HFFc6 (cell line): Measurements from ENCODE around the gene THNSL1. TPM values are rescaled to one million over a fixed set of nuclear protein-coding genes. Genes with fewer than 3 reads are reported as not detected.
A peak's percentile ranks its signal among the peaks of the same experiment; 100 is the strongest.

Experiments
- DNase-seq: peaks from one replicate; pipeline ENCODE4 v3.0.0-alpha.2; 2018
- H3K27ac Mint-ChIP-seq: 2 replicates; pipeline ENCODE4 v1.8.0; 2020; ENCODE audit warnings: mild to moderate bottlenecking, mixed read lengths
- H3K27me3 Mint-ChIP-seq: 2 replicates; pipeline ENCODE4 v1.8.0; 2021; ENCODE audit warnings: mild to moderate bottlenecking, moderate library complexity, mixed read lengths; ENCODE audit not compliant: insufficient read depth
- H3K36me3 Mint-ChIP-seq: 2 replicates; pipeline ENCODE4 v1.8.0; 2021; ENCODE audit warnings: low read depth, mixed read lengths
- H3K4me1 Mint-ChIP-seq: 2 replicates; pipeline ENCODE4 v1.8.0; 2020; ENCODE audit warnings: low read depth, mixed read lengths
- H3K4me3 Mint-ChIP-seq: 2 replicates; pipeline ENCODE4 v1.8.0; 2020; ENCODE audit warnings: mild to moderate bottlenecking, moderate library complexity, mixed read lengths
- H3K9me3 Mint-ChIP-seq: 2 replicates; pipeline ENCODE4 v1.8.0; 2020; ENCODE audit warnings: mild to moderate bottlenecking, mixed read lengths
- CTCF ChIP-seq: fragments of 200-600 bp; sonication (generic); IDR thresholded peaks from 2 replicates; pipeline ENCODE4 v1.5.0; 2021; ENCODE audit warnings: antibody characterized with exemption, mild to moderate bottlenecking
- total RNA-seq, 6 experiments: library from RNA; stranded (reverse); fragmentation: NEBNext Ultra II Directional; extraction: Animal tissue kit (Norgen Biotek cat#: 25700); gene quantifications; 2 replicates in 1 of 6; 3 replicates in 5 of 6; pipeline ENCODE4 v1.2.3, GENCODE V29; 2021

The THNSL1 gene
- total RNA-seq, 6 experiments from 2014 or later = 2.8 to 4.4 (median 3.6) TPM

- Mint-ChIP-seq H3K9me3 (no peaks in the 10 kb centered on the region), H3K27me3 (no peaks in the 10 kb centered on the region; the same call in 1 of the 2 replicates), H3K4me3 (no peak overlapping the region), H3K36me3 (no peaks in the 10 kb centered on the region), H3K4me1 (peaks cover 38% of the 10 kb centered on the region), H3K27ac (no peak overlapping the region)
- no peak for DNase-seq
- no peak for TF ChIP-seq CTCF
These were observed 41.5 kb downstream of the THNSL1 start for GRCh38 chr10:25057886-25058285.

DNA sequence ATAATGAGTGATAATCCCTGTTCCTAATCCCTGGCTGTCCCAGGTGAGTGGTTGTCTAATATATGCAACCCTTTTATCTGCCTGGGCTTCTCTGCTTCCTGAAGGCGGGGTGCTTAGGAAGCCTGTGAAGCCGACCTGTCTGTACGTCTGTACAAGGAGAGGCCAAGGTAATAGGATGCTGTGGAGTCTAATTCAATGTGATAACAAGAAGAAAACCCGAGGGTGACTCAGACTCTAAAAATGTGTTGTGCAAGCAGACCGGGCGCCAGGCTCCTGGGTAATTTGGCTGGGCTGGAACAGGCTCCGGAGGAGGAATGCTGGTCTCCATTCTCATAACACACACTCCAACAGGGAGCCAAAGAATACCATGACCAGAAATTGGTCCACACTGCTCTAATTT is 43.6 kb downstream of the THNSL1 start:
- no peak for TF ChIP-seq CTCF
- H3K4me1 Mint-ChIP-seq = peaks cover 58% of the 10 kb centered on the region
- H3K36me3 Mint-ChIP-seq = no peaks in the 10 kb centered on the region
- H3K27me3 Mint-ChIP-seq = no peaks in the 10 kb centered on the region
- peak overlapping the region; percentile 57 for H3K27ac Mint-ChIP-seq
- no peaks in the 10 kb centered on the region for H3K9me3 Mint-ChIP-seq
- H3K4me3 Mint-ChIP-seq = peak overlapping the region; percentile 42; the same call in 1 of the 2 replicates
- peak; percentile 83 for DNase-seq

DNA sequence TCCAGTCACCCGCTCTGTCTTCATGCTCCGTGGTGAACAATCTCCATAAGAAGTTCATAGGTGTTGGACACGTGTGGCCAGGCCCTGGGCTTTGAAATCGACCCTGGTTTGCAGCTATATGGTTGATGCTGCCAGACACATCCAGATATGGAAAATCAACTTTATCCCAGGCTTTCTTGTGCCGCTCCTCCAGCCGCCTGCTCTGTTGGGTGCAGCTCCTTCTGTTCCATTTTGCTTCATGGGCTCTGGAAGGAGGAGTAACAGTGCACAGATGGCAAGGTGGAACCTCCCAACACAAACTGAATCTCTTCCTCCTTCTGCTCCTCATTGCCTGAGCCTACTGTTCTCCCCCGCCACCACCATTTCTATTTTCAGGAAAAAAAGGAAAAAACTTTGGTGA is 44.7 kb downstream of the THNSL1 start:
- peak overlapping the region; percentile 86; the same call in 1 of the 2 replicates for H3K4me3 Mint-ChIP-seq
- H3K4me1 Mint-ChIP-seq = peaks cover 67% of the 10 kb centered on the region
- no peak for TF ChIP-seq CTCF
- H3K27ac Mint-ChIP-seq = peak overlapping the region; percentile 95; the same call in 1 of the 2 replicates
- H3K9me3 Mint-ChIP-seq = no peaks in the 10 kb centered on the region
- DNase-seq = no peak
- H3K36me3 Mint-ChIP-seq = peaks cover 9% of the 10 kb centered on the region; the same call in 1 of the 2 replicates
- H3K27me3 Mint-ChIP-seq = no peaks in the 10 kb centered on the region

DNA sequence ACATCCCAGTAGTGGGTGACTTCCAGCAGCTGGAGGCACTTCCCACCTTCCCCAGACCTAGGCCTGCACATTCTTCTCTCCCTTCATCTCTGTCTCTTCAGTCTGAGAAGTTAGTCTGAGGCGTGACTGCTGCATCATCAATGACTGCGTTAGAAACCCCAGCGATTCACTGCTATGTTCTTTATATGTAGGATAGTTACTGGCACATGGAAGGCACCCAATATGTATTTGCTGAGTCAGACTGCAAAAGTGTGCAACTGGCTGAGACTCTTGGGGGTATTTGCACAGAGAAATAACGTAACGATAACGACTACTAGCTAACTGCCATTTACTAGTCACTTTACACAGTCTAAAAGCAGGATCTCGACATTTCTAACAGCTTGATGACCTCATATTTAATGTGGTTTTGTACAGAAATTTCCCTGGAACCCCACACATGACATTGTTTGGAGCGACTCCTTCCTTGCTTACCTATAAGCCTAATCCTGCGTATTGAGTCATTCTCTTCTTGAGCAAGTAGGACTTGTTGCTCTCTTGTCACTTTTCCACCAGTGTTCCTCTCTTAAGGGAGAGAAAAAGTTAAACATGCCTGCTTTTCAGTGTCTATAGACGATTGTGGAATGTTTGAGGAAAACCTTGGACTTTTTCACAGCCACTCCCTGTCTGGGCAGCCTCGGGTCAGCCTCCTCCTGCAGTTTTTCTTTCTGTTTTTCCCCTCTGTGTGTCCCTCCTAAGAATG is 45.5 kb downstream of the THNSL1 start:
- DNase-seq = peak; percentile 20
- Mint-ChIP-seq H3K36me3 (peaks cover 9% of the 10 kb centered on the region), H3K27ac (peak overlapping the region; percentile 95), H3K4me1 (peaks cover 67% of the 10 kb centered on the region), H3K4me3 (peak overlapping the region; percentile 86), H3K27me3 (no peaks in the 10 kb centered on the region), H3K9me3 (no peaks in the 10 kb centered on the region)
- TF ChIP-seq CTCF = no peak

- peak overlapping the region; percentile 95; the same call in 1 of the 2 replicates for H3K27ac Mint-ChIP-seq
- peaks cover 13% of the 10 kb centered on the region for H3K36me3 Mint-ChIP-seq
- peaks cover 74% of the 10 kb centered on the region for H3K4me1 Mint-ChIP-seq
- H3K27me3 Mint-ChIP-seq = no peaks in the 10 kb centered on the region
- no peak overlapping the region; the same call in 1 of the 2 replicates for H3K4me3 Mint-ChIP-seq
- no peak for TF ChIP-seq CTCF
- H3K9me3 Mint-ChIP-seq = no peaks in the 10 kb centered on the region
- no peak for DNase-seq
These were observed 46.7 kb downstream of the THNSL1 start for GRCh38 chr10:25063157-25063556.
